HepG2 (cell line): ENCODE results near the gene RDM1. TPM values are rescaled to one million over a fixed set of nuclear protein-coding genes. Genes with fewer than 3 reads are reported as not detected.

ENCODE experiments used
- ATAC-seq: fragments of 200-7000 bp; cut with Tn5 transposase; 3 replicates; pipeline ENCODE4 v1.9.1; 2020; ENCODE audit warnings: mild to moderate bottlenecking, moderate library complexity
- BruUV-seq: library from RNA; stranded (reverse); fragments of 400-500 nt; replicated peaks from 2 replicates; lab custom pipeline; 2021; lab: Mats Ljungman, UMichigan
- CTCF ChIA-PET: fragments of 300-600 bp; formaldehyde crosslinking; extraction: SDS; loops from one replicate; lab custom pipeline; 2021; ENCODE audit warnings: low total read pairs, inconsistent platforms, low intra/inter-chr PET ratio; lab: Yijun Ruan, JAX
- POLR2A ChIA-PET: fragments of 350-600 bp; sonication (Branson Sonifier 250); formaldehyde crosslinking; loops from one replicate; lab custom pipeline; 2020; ENCODE audit warnings: antibody characterized with exemption, inconsistent platforms; lab: Yijun Ruan, JAX
- DNase-seq: peaks from one replicate; pipeline ENCODE4 v3.0.0-alpha.2; 2015; ENCODE audit warnings: low spot score
- FAIRE-seq: peaks from 3 replicates; lab custom pipeline; 2011; peaks lifted over from hg19 to GRCh38; lab: Jason Lieb, UNC
- H2AFZ ChIP-seq: one replicate; pipeline ENCODE4 v1.6.1; 2011; ENCODE audit warnings: low read length, inconsistent platforms
- H3K27ac ChIP-seq: fragments of 300-600 bp; 3 replicates; pipeline ENCODE4 v1.8.0; 2011; ENCODE audit warnings: mixed run types, mild to moderate bottlenecking, mixed read lengths, low read length, inconsistent platforms; ENCODE audit not compliant: insufficient read depth; ENCODE audit errors: extremely low read length
- H3K27me3 ChIP-seq, 2 experiments: fragments of 200-600 bp in 1 of 2; 2 replicates in 1 of 2; 3 replicates in 1 of 2; pipeline versions ENCODE4 v1.6.0 to v1.8.0; 2011; ENCODE audit warnings: low read length in 2 of 2, mild to moderate bottlenecking in 2 of 2, moderate library complexity in 2 of 2, inconsistent platforms in 1 of 2; ENCODE audit not compliant: insufficient read depth in 2 of 2, control insufficient read depth in 1 of 2
- H3K36me3 ChIP-seq, 2 experiments: fragments of 200-600 bp in 1 of 2; replicated peaks in 1 of 2; 2 replicates in 1 of 2; 3 replicates in 1 of 2; pipeline versions ENCODE4 v1.5.1 to v1.8.0; 2011; ENCODE audit warnings: low read length in 2 of 2, inconsistent platforms in 1 of 2; ENCODE audit not compliant: insufficient read depth in 2 of 2, control insufficient read depth in 1 of 2
- H3K4me1 ChIP-seq: 2 replicates; pipeline ENCODE4 v1.5.1; 2012; ENCODE audit warnings: low read length, inconsistent platforms; ENCODE audit not compliant: insufficient read depth
- H3K4me2 ChIP-seq: 2 replicates; pipeline ENCODE4 v1.6.0; 2011; ENCODE audit warnings: low read depth, low read length, inconsistent platforms
- H3K4me3 ChIP-seq, 3 experiments: fragments of 200-600 bp in 1 of 3; sonication (generic), shearing (Covaris generic) in 1 of 3; replicated peaks in 1 of 3; 2 replicates each; pipeline ENCODE4 v1.5.1; 2011 to 2016; ENCODE audit warnings: low read length in 3 of 3, inconsistent platforms in 2 of 3, low read depth in 2 of 3, mild to moderate bottlenecking in 2 of 3, control low read depth in 1 of 3, mixed read lengths in 1 of 3; ENCODE audit not compliant: insufficient read depth in 1 of 3
- H3K79me2 ChIP-seq: one replicate; pipeline ENCODE4 v1.6.1; 2011; ENCODE audit warnings: low read length, inconsistent platforms; ENCODE audit not compliant: insufficient read depth
- H3K9ac ChIP-seq: 2 replicates; pipeline ENCODE4 v1.6.0; 2011; ENCODE audit warnings: mild to moderate bottlenecking, low read depth, low read length, inconsistent platforms; ENCODE audit not compliant: insufficient read depth
- H3K9me3 ChIP-seq: 2 replicates; pipeline ENCODE4 v1.5.1; 2012; ENCODE audit warnings: mild to moderate bottlenecking, low read length
- H4K20me1 ChIP-seq: 2 replicates; pipeline ENCODE4 v1.6.0; 2011; ENCODE audit warnings: inconsistent platforms, mild to moderate bottlenecking, low read length, moderate library complexity; ENCODE audit not compliant: insufficient read depth
- ATF7 ChIP-seq, 2 experiments: fragments of 450-650 bp in 1 of 2; sonication (generic) in 1 of 2; formaldehyde crosslinking in 1 of 2; IDR thresholded peaks; 2 replicates each; pipeline versions ENCODE4 v1.4.0 to v1.6.1; 2016 to 2020; ENCODE audit warnings: antibody characterized with exemption in 1 of 2, mild to moderate bottlenecking in 1 of 2, missing genetic modification reagents in 1 of 2
- BCL6 ChIP-seq: IDR thresholded peaks from 2 replicates; pipeline ENCODE4 v1.6.1; 2016; ENCODE audit warnings: missing genetic modification reagents, missing compliant biosample characterization
- DBP ChIP-seq: sonication (generic); formaldehyde crosslinking; IDR thresholded peaks from 2 replicates; pipeline ENCODE4 v1.4.0; 2020; ENCODE audit warnings: missing genetic modification reagents; ENCODE audit errors: not compliant biosample characterization
- HES4 ChIP-seq: sonication (generic); formaldehyde crosslinking; IDR thresholded peaks from 2 replicates; pipeline ENCODE4 v1.9.0; 2021; ENCODE audit warnings: mild to moderate bottlenecking, missing genetic modification reagents, borderline replicate concordance
- HHEX ChIP-seq: IDR thresholded peaks from 2 replicates; pipeline ENCODE4 v1.6.1; 2016; ENCODE audit warnings: control low read depth
- HNF4A ChIP-seq: sonication (generic); formaldehyde crosslinking; IDR thresholded peaks from 2 replicates; pipeline ENCODE4 v1.4.0; 2020; ENCODE audit warnings: missing genetic modification reagents
- MEF2D ChIP-seq: sonication (generic); formaldehyde crosslinking; IDR thresholded peaks from 2 replicates; pipeline ENCODE4 v1.5.1; 2020; ENCODE audit warnings: mild to moderate bottlenecking, missing genetic modification reagents
- NR1H2 ChIP-seq: sonication (generic); formaldehyde crosslinking; IDR thresholded peaks from 2 replicates; pipeline ENCODE4 v1.8.1; 2022; ENCODE audit warnings: low read depth, missing genetic modification reagents, borderline replicate concordance
- POLR2AphosphoS2 ChIP-seq: IDR thresholded peaks from 2 replicates; pipeline ENCODE4 v1.6.1; 2011; ENCODE audit warnings: low read depth, low read length, improper control_type of control experiment
- THRA ChIP-seq: sonication (generic); formaldehyde crosslinking; IDR thresholded peaks from 2 replicates; pipeline ENCODE4 v1.4.0; 2020; ENCODE audit warnings: missing genetic modification reagents, borderline replicate concordance
- ZBTB26 ChIP-seq: IDR thresholded peaks from 2 replicates; pipeline ENCODE4 v1.6.1; 2016; ENCODE audit warnings: missing compliant biosample characterization, missing genetic modification reagents, borderline replicate concordance
- ZFP1 ChIP-seq: IDR thresholded peaks from 2 replicates; pipeline ENCODE4 v1.6.1; 2016
- ZNF335 ChIP-seq: sonication (generic); formaldehyde crosslinking; IDR thresholded peaks from 2 replicates; pipeline ENCODE4 v1.4.0; 2020; ENCODE audit warnings: missing genetic modification reagents
- ZNF792 ChIP-seq: IDR thresholded peaks from 2 replicates; pipeline ENCODE4 v1.6.1; 2016
- ZNF83 ChIP-seq: sonication (generic); formaldehyde crosslinking; IDR thresholded peaks from 2 replicates; pipeline ENCODE4 v1.4.0; 2020; ENCODE audit warnings: missing genetic modification reagents, mild to moderate bottlenecking, borderline replicate concordance
- WGBS: methylation state at CpG from one replicate; pipeline ENCODE4 v1.1.6; 2017; ENCODE audit warnings: low lambda C conversion rate; 5-methylcytosine and 5-hydroxymethylcytosine counted together
- in situ Hi-C: cut with HindIII; loops from 2 replicates; pipeline ENCODE4 v1.10.0; 2017; ENCODE audit warnings: low pct_unique_long_range_greater_than_20kb; ENCODE audit not compliant: extremely low pct_ligation_motif_present
- intact Hi-C: fragments of 100-400 bp; cut with micrococcal nuclease; formaldehyde crosslinking; loops from one replicate; pipeline ENCODE4 v1.10.0; 2022; ENCODE audit not compliant: unreplicated experiment
- polyA plus RNA-seq, 8 experiments: library from polyadenylated mRNA; depleted of rRNA in 3 of 8; stranded (reverse) in 7 of 8; unstranded in 1 of 8; fragments of >200 nt; fragmentation: Illumina TruSeq in 4 of 8; extraction: Trizol in 4 of 8; gene quantifications; 2 replicates each; pipeline versions ENCODE4 v1.2.1 to v1.2.3, GENCODE V29; 2011 to 2016; ENCODE audit warnings: low read depth in 4 of 8, missing spikeins in 1 of 8, mixed read lengths in 1 of 8; ENCODE audit not compliant: insufficient read depth in 1 of 8
- total RNA-seq, 5 experiments: library from RNA; depleted of rRNA; stranded (reverse); fragments of >200 nt; fragmentation: Illumina TruSeq; extraction: Trizol; gene quantifications; 2 replicates each; pipeline ENCODE4 v1.2.3, GENCODE V29; 2016; ENCODE audit warnings: low read depth in 1 of 5

RDM1 gene
- total and polyA plus RNA-seq, 2 of the 13 experiments (the other 11 are each of a cell fraction or from before 2014, with no cell fraction given): 0.28 to 0.40 TPM

- TF ChIP-seq NR1H2 (CRISPR knock-in tag) (no peak), DBP (CRISPR knock-in tag) (no peak), ZFP1 (no peak), HHEX (CRISPR knock-in tag) (no peak)
These were observed 18.1 kb downstream of the RDM1 start (continued) for GRCh38 chr17:35912339-35912912.

GRCh38 chr17:35909408-35909807 lies 21.2 kb downstream of the RDM1 start:
- in situ Hi-C loops: no loop called here
- Histone ChIP-seq H3K4me2 (no peak overlapping the region), H3K79me2 (no peaks in the 10 kb centered on the region), H3K9ac (no peak overlapping the region), H3K9me3 (no peaks in the 10 kb centered on the region), H3K4me3 (no peak overlapping the region), H2AFZ (no peak overlapping the region), H3K27ac (no peak overlapping the region), H3K27me3 (no peaks in the 10 kb centered on the region), H3K36me3 (no peaks in the 10 kb centered on the region), H4K20me1 (no peaks in the 10 kb centered on the region), H3K4me1 (peaks cover 24% of the 10 kb centered on the region)
- 0 out of 2 replicates have a peak, but pooled peaks have one; percentile 10 for TF ChIP-seq HNF4A (CRISPR knock-in tag)
- TF ChIP-seq MEF2D (CRISPR knock-in tag): no peak
- intact Hi-C loops: no loop called here
- ChIA-PET POLR2A (no interaction called here), CTCF (no interaction called here)
- WGBS: 28% methylated on average over 3 of the region's 3 CpGs
- DNase-seq (no peak), FAIRE-seq (no peak), ATAC-seq (no peak)
- BruUV-seq: no TSS peak

GRCh38 chr17:35907691-35908090 lies 22.9 kb downstream of the RDM1 start:
- CTCF ChIA-PET: no interaction called here
- no peak overlapping the region for H3K4me3 ChIP-seq
- POLR2A ChIA-PET: no interaction called here
- peaks cover 7% of the 10 kb centered on the region for H3K4me1 ChIP-seq
- DNase-seq (no peak), ATAC-seq (no peak), FAIRE-seq (no peak)
- H4K20me1 ChIP-seq: no peaks in the 10 kb centered on the region
- no peaks in the 10 kb centered on the region for H3K36me3 ChIP-seq
- H3K27me3 ChIP-seq: no peaks in the 10 kb centered on the region
- H3K9ac ChIP-seq: no peak overlapping the region
- in situ Hi-C loops: no loop called here
- H3K9me3 ChIP-seq: no peaks in the 10 kb centered on the region
- intact Hi-C loops: no loop called here
- H2AFZ ChIP-seq: no peak overlapping the region
- BruUV-seq: no TSS peak
- no peak overlapping the region for H3K4me2 ChIP-seq
- no peaks in the 10 kb centered on the region for H3K79me2 ChIP-seq
- WGBS: 3% methylated on average over 5 of the region's 5 CpGs
- no peak overlapping the region for H3K27ac ChIP-seq
- TF ChIP-seq BCL6 (CRISPR knock-in tag) (no peak), ATF7 (IDR thresholded peaks at IDR 0.05) (no peak), ATF7 (CRISPR knock-in tag; IDR thresholded peaks at IDR 0.05) (no peak), THRA (no peak), HES4 (CRISPR knock-in tag) (no peak), ZNF83 (CRISPR knock-in tag) (no peak), POLR2AphosphoS2 (no peak), ZBTB26 (CRISPR knock-in tag) (no peak), ZNF792 (CRISPR knock-in tag) (no peak), ZNF335 (CRISPR knock-in tag) (no peak)
